GM19035 (cell line): ENCODE measurements around the gene CLMN.

ENCODE experiments used
- ATAC-seq: cut with Tn5 transposase; IDR thresholded peaks from one replicate; pipeline ENCODE4 v1.9.1; 2021; ENCODE audit not compliant: unreplicated experiment

CLMN gene

DNA sequence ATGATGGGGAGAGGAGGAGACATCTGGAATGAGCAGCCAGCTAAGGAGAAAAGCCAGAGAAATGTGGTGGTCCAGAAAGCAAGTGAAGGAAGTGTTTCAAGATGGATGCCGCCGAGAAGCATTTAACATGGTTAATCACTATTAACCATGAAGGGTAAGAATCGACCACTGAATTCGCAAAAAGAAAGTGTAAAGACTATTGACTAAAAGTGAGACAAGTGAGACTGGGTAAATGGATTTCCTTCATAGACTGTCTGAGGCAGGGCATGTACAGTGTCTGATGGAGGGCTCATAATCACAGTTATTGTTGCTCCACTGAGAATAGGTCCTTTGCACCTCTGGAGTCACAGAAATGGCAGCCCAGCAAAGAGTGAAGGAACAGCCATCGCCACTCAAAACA is 25.3 kb upstream of the CLMN start:
- no peak for ATAC-seq

DNA sequence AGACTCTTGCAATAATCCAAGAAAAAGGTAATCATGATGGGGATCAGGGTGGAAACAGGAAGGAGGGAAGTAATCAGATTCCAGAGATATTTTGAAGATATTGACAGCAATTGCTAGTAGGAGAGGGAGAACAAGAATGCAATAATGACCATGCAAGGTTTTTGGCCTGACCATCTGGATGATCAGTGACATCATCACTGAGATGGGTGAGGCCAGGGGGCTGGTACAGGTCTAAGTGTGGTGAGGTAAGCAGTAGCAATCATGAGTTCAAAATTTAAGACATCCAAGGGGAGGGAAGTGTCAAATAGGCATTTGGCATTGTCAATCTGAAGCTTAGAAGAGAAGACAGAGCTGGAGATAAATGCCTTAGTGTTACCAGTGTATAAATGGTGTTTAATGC is 24.8 kb upstream of the CLMN start:
- ATAC-seq: no peak

DNA sequence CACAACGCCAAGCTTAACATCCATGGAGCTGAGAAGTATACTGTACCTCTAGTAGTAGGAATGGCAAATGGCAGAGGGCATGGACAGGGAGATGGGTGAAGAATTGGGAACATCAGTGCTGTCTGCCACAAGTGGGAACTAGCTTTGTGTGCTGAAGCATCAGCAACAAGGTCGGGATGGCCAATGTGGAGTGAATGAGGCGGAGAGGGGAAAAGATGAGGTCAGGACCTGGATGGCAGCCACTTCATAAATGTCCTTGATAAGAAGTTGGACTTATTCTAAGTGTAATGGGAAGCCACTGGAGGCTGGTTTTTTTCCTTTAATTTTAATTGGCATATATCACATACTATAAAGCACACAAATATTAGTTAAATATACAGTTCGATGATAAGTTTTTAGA is 21.9 kb upstream of the CLMN start:
- ATAC-seq: no peak

DNA sequence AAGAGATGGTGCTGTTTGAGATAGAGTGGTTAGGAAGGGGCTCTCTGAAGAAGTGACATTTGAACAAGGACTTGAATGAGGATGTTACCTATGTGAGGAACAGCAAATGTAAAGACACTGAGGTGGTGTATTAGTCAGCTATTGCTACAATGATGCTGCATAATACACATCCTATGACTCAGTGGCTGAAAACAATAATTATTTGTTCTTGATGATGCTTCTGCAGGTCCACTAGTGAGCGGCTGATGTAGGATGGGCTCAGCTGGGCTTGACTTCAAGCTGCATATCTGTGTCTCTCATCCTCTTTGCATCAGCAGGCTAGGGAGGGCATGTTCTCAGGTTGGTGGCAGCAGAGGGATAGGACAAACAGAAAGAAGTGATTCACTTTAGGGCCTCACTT is 21.4 kb upstream of the CLMN start:
- no peak for ATAC-seq

GRCh38 chr14:95340201-95340697 is 20.5 kb upstream of the CLMN start:
- no peak for ATAC-seq

GRCh38 chr14:95339301-95339865 is 19.7 kb upstream of the CLMN start:
- no peak for ATAC-seq

GRCh38 chr14:95338436-95338835 is 18.7 kb upstream of the CLMN start:
- ATAC-seq: no peak

DNA sequence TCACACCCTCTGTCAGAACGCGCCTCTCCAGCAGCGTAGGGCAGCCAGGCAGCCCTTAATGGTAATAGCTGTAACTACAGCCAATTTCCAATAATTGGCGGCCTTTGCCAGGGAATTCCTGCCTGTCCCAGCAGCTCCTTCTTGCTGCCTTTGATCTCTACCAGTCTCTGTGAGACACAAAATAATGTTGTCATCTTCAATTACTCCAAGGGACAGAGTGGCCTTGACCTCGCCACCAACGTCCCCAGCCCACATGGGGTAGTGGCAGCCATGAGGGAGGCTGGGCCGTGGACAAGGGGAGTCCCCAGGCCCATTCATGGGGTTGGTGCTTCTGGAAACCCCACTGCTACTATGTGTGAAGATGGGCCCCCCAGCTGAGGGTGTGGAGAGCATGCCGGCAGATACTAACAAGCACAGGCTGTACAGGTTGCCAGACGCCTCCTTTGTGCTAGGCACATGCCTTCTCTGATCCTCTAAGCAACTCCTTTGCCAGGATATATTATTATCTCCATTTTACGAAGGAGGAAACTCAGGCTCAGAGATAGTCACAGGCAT is 17.4 kb upstream of the CLMN start:
- no peak for ATAC-seq

DNA sequence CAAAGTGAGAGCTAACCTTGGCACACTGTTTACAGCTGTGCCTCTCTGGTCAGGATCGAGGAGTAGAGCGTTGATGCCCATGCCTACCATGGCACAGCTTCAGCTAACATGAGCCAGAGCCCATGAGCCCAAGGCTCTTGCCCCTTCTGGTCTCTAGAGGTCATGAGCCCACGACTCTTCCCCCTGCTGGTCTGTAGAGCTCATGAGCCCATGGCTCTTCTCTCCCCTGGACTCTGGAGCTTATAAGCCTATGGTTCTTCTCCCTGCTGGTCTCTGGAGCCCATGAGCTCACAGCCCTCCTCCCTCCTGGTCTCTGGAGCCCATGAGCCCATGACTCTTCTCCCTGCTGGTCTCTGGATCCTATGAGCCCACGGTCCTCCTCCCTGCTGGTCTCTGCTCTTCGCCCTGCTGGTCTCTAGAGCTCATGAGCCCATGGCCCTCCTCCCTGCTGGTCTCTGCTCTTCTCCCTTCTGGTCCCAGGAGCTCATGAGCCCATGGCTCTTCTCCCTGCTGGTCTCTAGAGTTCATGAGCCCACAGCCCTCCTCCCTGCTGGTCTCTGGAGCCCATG is 16.6 kb upstream of the CLMN start:
- no peak for ATAC-seq

GRCh38 chr14:95335071-95335470 is 15.4 kb upstream of the CLMN start:
- ATAC-seq: no peak

DNA sequence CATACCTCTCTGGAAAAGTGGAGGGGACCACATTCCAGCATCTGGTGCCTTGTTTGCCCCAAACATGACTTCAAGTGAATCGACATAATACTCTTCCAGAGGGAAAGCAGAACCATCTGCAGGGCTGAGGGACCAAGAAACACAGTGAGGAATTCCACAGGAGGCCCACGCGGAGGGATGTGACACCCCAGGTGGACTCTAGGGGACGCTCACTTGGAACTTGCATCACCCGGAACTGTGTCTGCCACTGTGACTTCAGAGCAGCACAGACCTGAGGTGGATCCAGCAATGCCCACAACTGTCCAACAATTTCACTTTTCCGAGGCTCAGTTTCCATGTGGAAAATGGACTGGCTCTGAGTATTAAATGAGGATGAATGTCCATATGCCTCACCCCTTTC is 14.3 kb upstream of the CLMN start:
- ATAC-seq: no peak

DNA sequence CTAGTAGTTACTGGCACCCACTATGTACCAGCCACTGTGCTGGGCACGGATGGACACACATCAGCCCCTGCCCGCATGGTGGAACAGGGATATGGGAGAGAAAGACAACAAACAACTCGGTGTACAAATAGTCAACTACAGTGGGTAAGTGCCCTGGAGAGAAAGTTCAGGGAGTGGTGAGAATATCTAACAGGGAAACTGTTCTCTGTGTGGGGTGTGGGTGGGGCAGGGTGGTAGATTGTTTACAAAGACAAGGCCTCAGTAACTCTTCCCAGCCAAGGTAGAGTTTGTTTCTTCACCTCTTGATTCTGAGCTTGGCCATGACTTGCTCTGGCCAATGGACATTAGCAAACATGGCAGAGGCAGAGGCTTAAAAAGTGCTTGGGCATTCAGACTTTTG is 12.9 kb upstream of the CLMN start:
- no peak for ATAC-seq

GRCh38 chr14:95331708-95332408 is 12.2 kb upstream of the CLMN start:
- ATAC-seq: no peak

DNA sequence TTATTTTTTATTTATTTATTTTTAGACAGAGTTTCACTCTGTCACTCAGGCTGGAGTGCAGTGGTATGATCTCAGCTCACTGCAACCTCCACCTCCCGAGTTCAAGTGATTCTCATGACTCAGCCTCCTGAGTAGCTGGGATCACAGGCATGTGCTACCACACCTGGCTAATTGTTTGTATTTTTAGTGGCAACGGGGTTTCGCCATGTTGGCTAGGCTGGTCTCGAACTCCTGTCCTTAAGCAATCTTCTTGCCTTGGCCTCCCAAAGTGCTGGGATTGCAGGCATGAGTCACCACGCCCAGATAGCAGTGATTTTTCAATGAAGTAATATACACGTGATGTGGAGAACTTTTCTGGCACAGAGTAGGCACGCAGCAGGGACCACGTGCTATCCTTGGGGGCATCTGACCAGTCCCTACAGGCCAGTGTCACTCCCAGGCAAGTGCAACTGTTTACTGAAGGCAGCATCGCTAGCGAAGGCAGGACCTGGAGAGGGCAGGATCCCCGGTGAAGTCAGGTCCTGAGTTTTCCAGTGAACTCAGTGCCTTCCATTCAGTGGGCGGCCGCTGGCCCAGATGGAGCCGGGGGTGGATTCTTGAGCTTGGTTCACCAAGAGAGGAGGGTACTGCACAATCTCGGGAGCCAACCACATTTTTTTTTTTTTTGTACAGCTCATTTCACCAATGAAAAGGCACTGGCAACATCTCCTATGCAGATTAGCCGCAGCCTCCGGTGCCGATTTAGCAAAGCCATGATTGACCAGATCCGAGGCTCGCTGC is 11.1 kb upstream of the CLMN start:
- no peak for ATAC-seq

DNA sequence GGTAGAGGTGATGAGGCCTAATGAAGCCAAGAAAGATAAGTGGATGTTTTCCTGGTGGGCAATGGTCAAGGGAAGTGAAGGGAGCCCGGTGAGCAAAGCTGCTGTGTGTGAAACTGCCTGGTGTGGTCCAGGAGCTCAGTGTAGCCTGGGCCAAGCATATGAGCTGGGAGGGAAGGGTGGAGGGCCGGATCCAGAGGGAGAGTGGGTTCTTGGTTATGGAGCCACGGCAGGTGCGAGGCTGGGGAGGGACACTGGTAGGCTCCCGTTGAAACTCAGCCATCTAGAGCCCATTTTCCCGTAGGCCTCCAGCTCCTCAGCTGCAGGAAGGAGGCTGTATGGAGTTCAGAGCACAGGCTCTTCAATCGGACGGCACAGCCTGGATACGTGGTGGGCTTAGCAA is 10.2 kb upstream of the CLMN start:
- no peak for ATAC-seq

GRCh38 chr14:95328729-95329503 is 9.2 kb upstream of the CLMN start:
- no peak for ATAC-seq

- peak; percentile 98 for ATAC-seq
Measured at GRCh38 chr14:95327558-95328374, 8.1 kb upstream of the CLMN start.

DNA sequence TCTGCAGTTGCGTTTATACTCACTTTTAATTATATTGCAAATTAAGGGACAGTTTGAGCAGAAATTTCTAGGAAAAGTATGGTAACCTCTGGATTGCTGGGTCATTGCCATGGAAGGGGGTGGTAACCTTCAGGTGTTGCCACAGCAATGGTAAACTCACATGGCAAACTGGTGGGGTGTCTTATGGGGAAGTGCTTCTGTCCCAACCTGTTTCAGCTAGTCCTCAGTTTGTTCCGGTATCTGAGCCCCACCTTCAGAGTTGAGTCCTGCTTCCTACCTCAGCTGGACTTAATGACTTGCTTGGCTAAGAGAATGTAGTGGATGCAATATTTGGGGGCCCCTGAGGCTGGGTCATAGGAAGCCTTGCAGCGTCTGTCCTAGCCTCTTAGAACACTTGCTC is 7.3 kb upstream of the CLMN start:
- no peak for ATAC-seq

- no peak for ATAC-seq
Measured at GRCh38 chr14:95323917-95324316, 4.2 kb upstream of the CLMN start.

DNA sequence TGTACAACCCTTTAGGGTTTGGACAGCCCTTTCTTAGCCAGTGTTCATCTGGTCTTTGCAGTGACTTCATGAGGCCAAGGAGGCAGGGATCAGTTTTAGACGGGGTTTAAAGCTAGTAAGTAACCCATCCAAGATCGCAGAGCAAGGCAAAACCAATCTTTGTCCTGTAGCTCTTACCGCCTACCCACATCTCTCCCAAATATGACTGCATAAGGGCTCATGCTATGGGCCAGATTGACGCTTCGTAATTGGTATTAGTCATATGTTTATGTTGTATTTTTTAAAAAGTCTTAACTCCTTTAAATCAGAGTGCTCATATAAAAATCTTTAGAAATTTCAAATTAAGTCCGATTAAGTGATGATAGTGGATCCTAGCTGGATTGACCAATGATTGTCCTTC is 3.7 kb upstream of the CLMN start:
- no peak for ATAC-seq
